ENCODE results near the gene VANGL2. TPM values are rescaled to one million over a fixed set of nuclear protein-coding genes. Genes with fewer than 3 reads are reported as not detected.

VANGL2 gene
- total RNA-seq, 2 experiments from 2014 or later: 1.5 to 2.6 TPM

DNA sequence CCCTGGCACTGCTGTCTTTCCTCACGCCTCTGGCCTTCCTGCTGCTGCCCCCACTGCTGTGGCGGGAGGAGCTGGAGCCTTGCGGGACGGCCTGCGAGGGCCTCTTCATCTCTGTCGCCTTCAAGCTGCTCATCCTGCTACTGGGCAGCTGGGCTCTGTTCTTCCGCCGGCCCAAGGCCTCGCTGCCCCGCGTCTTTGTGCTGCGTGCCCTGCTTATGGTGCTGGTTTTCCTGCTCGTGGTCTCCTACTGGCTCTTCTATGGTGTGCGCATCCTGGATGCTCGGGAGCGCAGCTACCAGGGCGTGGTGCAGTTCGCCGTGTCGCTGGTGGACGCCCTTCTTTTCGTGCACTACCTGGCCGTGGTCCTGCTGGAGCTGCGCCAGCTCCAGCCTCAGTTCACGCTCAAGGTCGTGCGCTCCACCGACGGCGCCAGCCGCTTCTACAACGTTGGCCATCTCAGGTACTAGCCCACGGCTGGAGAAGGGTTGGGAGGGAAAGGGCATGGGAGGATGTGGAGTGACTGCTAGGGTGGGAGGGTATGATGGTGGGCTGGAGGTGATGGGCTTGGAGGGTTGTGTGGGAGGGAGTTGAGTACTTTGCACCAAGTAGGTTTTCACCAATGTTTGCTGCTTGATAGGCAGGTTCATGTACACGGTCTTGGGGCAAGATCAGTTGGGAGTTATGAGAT, 18.9 kb downstream of the VANGL2 start:
- intact Hi-C loops (cut with micrococcal nuclease; ENCODE audit: unreplicated experiment): no loop called here
- CTCF ChIA-PET (ENCODE audit: unreplicated experiment): no interaction called here
- BruUV-seq (replicated peaks): no TSS peak

DNA sequence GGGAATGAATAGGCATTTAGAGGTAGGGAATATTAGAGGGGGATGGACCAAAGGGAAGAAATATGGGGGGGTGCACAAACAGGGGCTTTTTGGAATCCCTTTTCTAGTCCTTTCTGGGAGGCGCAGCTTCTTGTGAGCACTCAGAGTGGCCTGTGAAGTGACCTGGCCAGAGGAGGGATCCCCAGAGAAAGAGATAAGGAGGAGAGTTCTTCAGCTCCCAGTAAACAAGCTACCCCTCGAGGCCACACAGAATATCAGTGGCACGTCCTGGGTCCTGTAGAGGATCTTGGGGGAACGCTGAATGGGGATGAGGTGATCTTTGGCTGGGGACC, 19.4 kb downstream of the VANGL2 start:
- Histone ChIP-seq H3K79me2 (ENCODE audit: insufficient read depth, low read depth, low read length) (no peaks in the 10 kb centered on the region), H3K9me3 (ENCODE audit: low read length) (no peaks in the 10 kb centered on the region), H3K27ac (ENCODE audit: low read depth, low read length, poor library complexity, severe bottlenecking) (no peak overlapping the region), H3K9me2 (ENCODE audit: insufficient read depth, low read length) (no peaks in the 10 kb centered on the region), H3K4me2 (ENCODE audit: low read length) (no peak overlapping the region), H3K36me3 (ENCODE audit: insufficient read depth, low read length) (no peaks in the 10 kb centered on the region), H4K20me1 (ENCODE audit: insufficient read depth, low read length) (no peaks in the 10 kb centered on the region), H3K4me3 (ENCODE audit: low read depth, low read length, poor library complexity, severe bottlenecking) (no peak overlapping the region), H3K4me1 (ENCODE audit: insufficient read depth, low read length, poor library complexity, severe bottlenecking) (no peaks in the 10 kb centered on the region), H2AFZ (ENCODE audit: low read length) (no peak overlapping the region)
- TF ChIP-seq, protein P1, sequence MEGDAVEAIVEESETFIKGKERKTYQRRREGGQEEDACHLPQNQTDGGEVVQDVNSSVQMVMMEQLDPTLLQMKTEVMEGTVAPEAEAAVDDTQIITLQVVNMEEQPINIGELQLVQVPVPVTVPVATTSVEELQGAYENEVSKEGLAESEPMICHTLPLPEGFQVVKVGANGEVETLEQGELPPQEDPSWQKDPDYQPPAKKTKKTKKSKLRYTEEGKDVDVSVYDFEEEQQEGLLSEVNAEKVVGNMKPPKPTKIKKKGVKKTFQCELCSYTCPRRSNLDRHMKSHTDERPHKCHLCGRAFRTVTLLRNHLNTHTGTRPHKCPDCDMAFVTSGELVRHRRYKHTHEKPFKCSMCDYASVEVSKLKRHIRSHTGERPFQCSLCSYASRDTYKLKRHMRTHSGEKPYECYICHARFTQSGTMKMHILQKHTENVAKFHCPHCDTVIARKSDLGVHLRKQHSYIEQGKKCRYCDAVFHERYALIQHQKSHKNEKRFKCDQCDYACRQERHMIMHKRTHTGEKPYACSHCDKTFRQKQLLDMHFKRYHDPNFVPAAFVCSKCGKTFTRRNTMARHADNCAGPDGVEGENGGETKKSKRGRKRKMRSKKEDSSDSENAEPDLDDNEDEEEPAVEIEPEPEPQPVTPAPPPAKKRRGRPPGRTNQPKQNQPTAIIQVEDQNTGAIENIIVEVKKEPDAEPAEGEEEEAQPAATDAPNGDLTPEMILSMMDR (conservative IDR thresholded peaks at IDR 0.05; ENCODE audit: low read length): no peak
- TF ChIP-seq EZH2phosphoT487 (IDR thresholded peaks at IDR 0.05; ENCODE audit: borderline replicate concordance, low read depth, low read length): no peak
- ChIA-PET POLR2A (no interaction called here), CTCF (ENCODE audit: unreplicated experiment) (no interaction called here)
- intact Hi-C loops (cut with micrococcal nuclease; ENCODE audit: unreplicated experiment): loop anchor here (10.0 kb wide), 1 partner anchor 415 kb away; no protein-coding TSS in a partner anchor
- DNase-seq (ENCODE audit: low spot score): no peak
- BruUV-seq (replicated peaks): no TSS peak

More for the DNA sequence above, 18.9 kb downstream of the VANGL2 start:
- POLR2A ChIA-PET: no interaction called here
- no peak overlapping the region for H3K4me2 ChIP-seq (ENCODE audit: low read length)
- H3K27ac ChIP-seq (ENCODE audit: low read depth, low read length, poor library complexity, severe bottlenecking): no peak overlapping the region
- H3K79me2 ChIP-seq (ENCODE audit: insufficient read depth, low read depth, low read length): no peaks in the 10 kb centered on the region
- H3K36me3 ChIP-seq (ENCODE audit: insufficient read depth, low read length): no peaks in the 10 kb centered on the region
- H3K9me2 ChIP-seq (ENCODE audit: insufficient read depth, low read length): no peaks in the 10 kb centered on the region
- H3K9me3 ChIP-seq (ENCODE audit: low read length): no peaks in the 10 kb centered on the region
- no peak overlapping the region for H3K4me3 ChIP-seq (ENCODE audit: low read depth, low read length, poor library complexity, severe bottlenecking)
- no peaks in the 10 kb centered on the region for H4K20me1 ChIP-seq (ENCODE audit: insufficient read depth, low read length)
- H3K4me1 ChIP-seq (ENCODE audit: insufficient read depth, low read length, poor library complexity, severe bottlenecking): no peaks in the 10 kb centered on the region
- TF ChIP-seq EZH2phosphoT487 (IDR thresholded peaks at IDR 0.05; ENCODE audit: borderline replicate concordance, low read depth, low read length): no peak
- TF ChIP-seq, protein P1 (conservative IDR thresholded peaks at IDR 0.05; ENCODE audit: low read length): no peak
- no peak for DNase-seq (ENCODE audit: low spot score)
- no peak overlapping the region for H2AFZ ChIP-seq (ENCODE audit: low read length)

All from OCI-LY7 (cell line).